BJ (cell line): ENCODE measurements around the gene HIPK2. TPM values are rescaled to one million over a fixed set of nuclear protein-coding genes. Genes with fewer than 3 reads are reported as not detected.

Source experiments
- CTCF ChIA-PET: fragments of 350-600 bp; formaldehyde crosslinking; extraction: SDS; loops from one replicate; lab custom pipeline; 2021; ENCODE audit warnings: antibody characterized with exemption, inconsistent platforms; lab: Yijun Ruan, JAX
- POLR2A ChIA-PET: fragments of 300-600 bp; sonication (Branson Sonifier 250); formaldehyde crosslinking; extraction: SDS; loops from one replicate; lab custom pipeline; 2021; ENCODE audit warnings: antibody characterized with exemption; lab: Charles Lee
- DNase-seq: peaks from one replicate; pipeline ENCODE4 v3.0.0-alpha.2; 2011; ENCODE audit warnings: low read depth
- H3K27me3 ChIP-seq: 2 replicates; pipeline ENCODE4 v1.6.0; 2011; ENCODE audit warnings: low read length; ENCODE audit not compliant: control insufficient read depth, insufficient read depth
- H3K36me3 ChIP-seq: 2 replicates; pipeline ENCODE4 v1.5.1; 2011; ENCODE audit warnings: low read length; ENCODE audit not compliant: control insufficient read depth, insufficient read depth
- H3K4me3 ChIP-seq: 2 replicates; pipeline ENCODE4 v1.5.1; 2011; ENCODE audit warnings: low read depth, mild to moderate bottlenecking, control low read depth, low read length
- CTCF ChIP-seq: IDR thresholded peaks from 2 replicates; pipeline ENCODE4 v1.5.1; 2011; ENCODE audit warnings: low read depth, mild to moderate bottlenecking, control low read depth, inconsistent platforms, low read length, moderate library complexity; ENCODE audit not compliant: insufficient read depth
- polyA plus RNA-seq: library from polyadenylated mRNA; depleted of rRNA; stranded (reverse); fragments of >200 nt; gene quantifications from 2 replicates; pipeline ENCODE4 v1.2.3, GENCODE V29; 2011

Gene HIPK2
- polyA plus RNA-seq, 1 experiment: 3.6 TPM

- peaks cover 8% of the 10 kb centered on the region; the same call in 1 of the 2 replicates for H3K36me3 ChIP-seq
- H3K27me3 ChIP-seq: no peaks in the 10 kb centered on the region
- H3K4me3 ChIP-seq: no peak overlapping the region
- TF ChIP-seq CTCF: no peak
- POLR2A ChIA-PET: no interaction called here
- CTCF ChIA-PET: no interaction called here
- no peak for DNase-seq
These were observed 58.9 kb downstream of the HIPK2 start for GRCh38 chr7:139718859-139719258.

GRCh38 chr7:139718141-139718540 is 59.7 kb downstream of the HIPK2 start:
- TF ChIP-seq CTCF: no peak
- no peak overlapping the region for H3K4me3 ChIP-seq
- DNase-seq: no peak
- H3K36me3 ChIP-seq: peaks cover 8% of the 10 kb centered on the region
- H3K27me3 ChIP-seq: no peaks in the 10 kb centered on the region
- ChIA-PET CTCF (no interaction called here), POLR2A (no interaction called here)

GRCh38 chr7:139716156-139716942 is 61.4 kb downstream of the HIPK2 start:
- TF ChIP-seq CTCF: no peak
- ChIA-PET POLR2A (no interaction called here), CTCF (no interaction called here)
- Histone ChIP-seq H3K27me3 (no peaks in the 10 kb centered on the region), H3K4me3 (no peak overlapping the region), H3K36me3 (peaks cover 8% of the 10 kb centered on the region)
- no peak for DNase-seq

- ChIA-PET POLR2A (no interaction called here), CTCF (no interaction called here)
- no peak for DNase-seq
- no peak for TF ChIP-seq CTCF
- Histone ChIP-seq H3K36me3 (peaks cover 8% of the 10 kb centered on the region), H3K27me3 (no peaks in the 10 kb centered on the region), H3K4me3 (no peak overlapping the region)
These were observed 62.5 kb downstream of the HIPK2 start for GRCh38 chr7:139715194-139715815.

DNA sequence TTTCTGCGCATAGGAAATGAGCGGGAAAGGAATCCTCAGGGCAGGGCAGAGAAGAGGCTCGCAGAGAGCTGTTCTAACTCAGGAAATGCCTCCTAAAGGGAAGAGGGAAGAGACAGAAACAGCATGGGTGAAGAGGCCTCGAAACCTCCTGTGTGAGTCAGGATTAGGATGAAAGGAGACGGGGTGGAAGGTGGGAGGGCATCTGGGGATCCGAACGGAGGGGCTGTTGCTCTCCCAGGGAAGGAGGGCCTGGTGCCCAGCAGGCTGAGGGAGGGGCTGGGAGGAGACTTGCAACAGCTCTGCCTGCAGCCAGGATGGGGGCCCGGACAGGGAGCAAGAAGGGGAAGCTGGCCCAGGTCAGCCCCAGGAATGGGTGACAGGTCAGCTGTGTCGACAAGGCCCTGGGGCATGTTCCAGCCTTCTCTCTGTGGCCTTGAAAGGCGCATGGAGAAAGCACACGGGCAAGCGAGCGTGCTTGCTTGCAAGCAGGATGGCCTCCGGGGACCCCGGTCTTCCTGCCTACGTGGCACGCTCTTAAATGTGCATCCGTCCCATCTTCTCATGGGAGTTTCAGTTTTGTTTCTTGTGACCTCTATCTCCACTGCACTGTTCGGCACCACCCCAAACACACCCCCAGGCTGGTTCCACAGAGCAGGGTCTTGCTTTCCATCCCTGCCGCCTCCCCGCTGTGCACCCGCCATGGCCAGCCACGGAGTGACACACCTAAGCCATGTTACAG is 63.5 kb downstream of the HIPK2 start:
- H3K4me3 ChIP-seq: no peak overlapping the region
- no peaks in the 10 kb centered on the region for H3K27me3 ChIP-seq
- POLR2A ChIA-PET: no interaction called here
- CTCF ChIA-PET: no interaction called here
- peaks cover 8% of the 10 kb centered on the region for H3K36me3 ChIP-seq
- DNase-seq: no peak
- TF ChIP-seq CTCF: no peak
